Muscle layer of duodenum (tissue), 2 donors: ENCODE measurements around the gene ZDHHC12.

Experiments used
- H3K27ac ChIP-seq: one replicate; pipeline ENCODE4 v1.7.0; 2013; ENCODE audit warnings: mild to moderate bottlenecking, low read length
- H3K27me3 ChIP-seq: one replicate; pipeline ENCODE4 v1.7.0; 2013; ENCODE audit warnings: low read depth, mild to moderate bottlenecking, control low read depth, low read length
- H3K36me3 ChIP-seq, 2 donors: one replicate each; pipeline ENCODE4 v1.7.0; 2013; ENCODE audit warnings: low read length in 2 of 2, control low read depth in 1 of 2, mild to moderate bottlenecking in 1 of 2; ENCODE audit not compliant: insufficient read depth in 2 of 2, control insufficient read depth in 1 of 2
- H3K4me1 ChIP-seq, 2 donors: one replicate each; pipeline ENCODE4 v1.7.0; 2013; ENCODE audit warnings: low read length in 2 of 2, mild to moderate bottlenecking in 2 of 2, control low read depth in 1 of 2, moderate library complexity in 1 of 2; ENCODE audit not compliant: insufficient read depth in 2 of 2, control insufficient read depth in 1 of 2
- H3K4me3 ChIP-seq, 2 donors: one replicate each; pipeline ENCODE4 v1.7.0; 2013; ENCODE audit warnings: low read length in 2 of 2, low read depth in 1 of 2, mild to moderate bottlenecking in 1 of 2
- H3K9me3 ChIP-seq, 2 donors: one replicate each; pipeline ENCODE4 v1.7.0; 2013; ENCODE audit warnings: low read length in 2 of 2, control low read depth in 1 of 2, mild to moderate bottlenecking in 1 of 2; ENCODE audit not compliant: control insufficient read depth in 1 of 2
- donor health status: healthy.

The ZDHHC12 gene

GRCh38 chr9:128718047-128718446 lies 5.9 kb downstream of the ZDHHC12 start:
- Histone ChIP-seq H3K4me1 (peaks cover 1 to 2% of the 10 kb centered on the region in 2 donors), H3K36me3 (no peaks in the 10 kb centered on the region), H3K27me3 (no peaks in the 10 kb centered on the region), H3K27ac (no peak overlapping the region), H3K9me3 (no peaks in the 10 kb centered on the region), H3K4me3 (no peak overlapping the region)

GRCh38 chr9:128716581-128717254 lies 7.2 kb downstream of the ZDHHC12 start:
- Histone ChIP-seq H3K4me3 (no peak overlapping the region), H3K9me3 (no peaks in the 10 kb centered on the region), H3K27me3 (no peaks in the 10 kb centered on the region), H3K27ac (no peak overlapping the region), H3K36me3 (no peaks in the 10 kb centered on the region), H3K4me1 (no peaks in the 10 kb centered on the region)

GRCh38 chr9:128715436-128715750 lies 8.5 kb downstream of the ZDHHC12 start:
- H3K9me3 ChIP-seq: no peaks in the 10 kb centered on the region
- no peak overlapping the region for H3K4me3 ChIP-seq
- H3K27me3 ChIP-seq: no peaks in the 10 kb centered on the region
- H3K36me3 ChIP-seq: no peaks in the 10 kb centered on the region
- H3K4me1 ChIP-seq: no peaks in the 10 kb centered on the region
- no peak overlapping the region for H3K27ac ChIP-seq

GRCh38 chr9:128714586-128715435 lies 9.1 kb downstream of the ZDHHC12 start:
- Histone ChIP-seq H3K27me3 (no peaks in the 10 kb centered on the region), H3K4me3 (no peak overlapping the region), H3K9me3 (no peaks in the 10 kb centered on the region), H3K4me1 (no peaks in the 10 kb centered on the region), H3K36me3 (no peaks in the 10 kb centered on the region), H3K27ac (no peak overlapping the region)

GRCh38 chr9:128713941-128714573 lies 9.9 kb downstream of the ZDHHC12 start:
- Histone ChIP-seq H3K27ac (no peak overlapping the region), H3K9me3 (no peaks in the 10 kb centered on the region), H3K27me3 (no peaks in the 10 kb centered on the region), H3K36me3 (no peaks in the 10 kb centered on the region), H3K4me1 (no peaks in the 10 kb centered on the region), H3K4me3 (no peak overlapping the region)

- Histone ChIP-seq H3K27ac (no peak overlapping the region), H3K4me3 (no peak overlapping the region), H3K36me3 (no peaks in the 10 kb centered on the region), H3K9me3 (no peaks in the 10 kb centered on the region), H3K27me3 (no peaks in the 10 kb centered on the region), H3K4me1 (no peaks in the 10 kb centered on the region)
Measured at GRCh38 chr9:128713411-128713780, 10.5 kb downstream of the ZDHHC12 start.

- Histone ChIP-seq H3K27me3 (no peaks in the 10 kb centered on the region), H3K4me1 (no peaks in the 10 kb centered on the region), H3K9me3 (no peaks in the 10 kb centered on the region), H3K36me3 (no peaks in the 10 kb centered on the region), H3K27ac (no peak overlapping the region), H3K4me3 (no peak overlapping the region)
Measured at GRCh38 chr9:128712451-128713410, 11.2 kb downstream of the ZDHHC12 start.

- Histone ChIP-seq H3K4me3 (no peak overlapping the region), H3K27ac (no peak overlapping the region), H3K9me3 (no peaks in the 10 kb centered on the region), H3K36me3 (no peaks in the 10 kb centered on the region), H3K27me3 (no peaks in the 10 kb centered on the region), H3K4me1 (peaks cover 0 to 6% of the 10 kb centered on the region in 2 donors)
Measured at GRCh38 chr9:128707446-128707845, 16.5 kb downstream of the ZDHHC12 start.

GRCh38 chr9:128706671-128707381 lies 17.1 kb downstream of the ZDHHC12 start:
- no peaks in the 10 kb centered on the region for H3K9me3 ChIP-seq
- peaks cover 0 to 6% of the 10 kb centered on the region in 2 donors for H3K4me1 ChIP-seq
- H3K36me3 ChIP-seq: no peaks in the 10 kb centered on the region
- H3K4me3 ChIP-seq: no peak overlapping the region
- no peaks in the 10 kb centered on the region for H3K27me3 ChIP-seq
- no peak overlapping the region for H3K27ac ChIP-seq

- H3K4me3 ChIP-seq: no peak overlapping the region
- H3K27ac ChIP-seq: no peak overlapping the region
- no peaks in the 10 kb centered on the region for H3K36me3 ChIP-seq
- no peaks in the 10 kb centered on the region for H3K27me3 ChIP-seq
- H3K4me1 ChIP-seq: peaks cover 0 to 6% of the 10 kb centered on the region in 2 donors
- H3K9me3 ChIP-seq: no peaks in the 10 kb centered on the region
Measured at GRCh38 chr9:128706045-128706444, 17.9 kb downstream of the ZDHHC12 start.
